Mesothelial cell of epicardium (in vitro differentiated cells): ENCODE measurements around the gene ERVFRD-1. TPM values are rescaled to one million over a fixed set of nuclear protein-coding genes. Genes with fewer than 3 reads are reported as not detected.

ENCODE experiments used
- DNase-seq, 2 experiments: peaks; one replicate each; pipeline ENCODE4 v3.0.0; 2021; ENCODE audit warnings: low spot score in 2 of 2; ENCODE audit not compliant: unreplicated experiment in 2 of 2
- H3K27ac Mint-ChIP-seq: 2 replicates; pipeline ENCODE4 v1.8.0; 2021; ENCODE audit warnings: mixed read lengths
- H3K27me3 Mint-ChIP-seq: 2 replicates; pipeline ENCODE4 v1.8.0; 2021; ENCODE audit warnings: low read depth, mixed read lengths
- H3K36me3 Mint-ChIP-seq: 2 replicates; pipeline ENCODE4 v1.8.0; 2021; ENCODE audit warnings: mixed read lengths
- H3K4me1 Mint-ChIP-seq: 2 replicates; pipeline ENCODE4 v1.8.0; 2021; ENCODE audit warnings: mixed read lengths
- H3K4me3 Mint-ChIP-seq: 2 replicates; pipeline ENCODE4 v1.8.0; 2021; ENCODE audit warnings: mild to moderate bottlenecking, moderate library complexity, mixed read lengths
- H3K9me3 Mint-ChIP-seq: 2 replicates; pipeline ENCODE4 v1.8.0; 2021; ENCODE audit warnings: mixed read lengths
- total RNA-seq: library from RNA; stranded (reverse); gene quantifications from 3 replicates; pipeline ENCODE4 v1.2.1, GENCODE V29; 2021
- TF ChIP-seq, protein P1 (sequence below): fragments of 200-600 bp; sonication (generic); IDR thresholded peaks from one replicate; pipeline ENCODE4 v1.5.0; 2021; ENCODE audit warnings: antibody characterized with exemption; ENCODE audit not compliant: unreplicated experiment

ERVFRD-1 gene
- total RNA-seq, 1 donor from 2014 or later = 0.25 TPM

DNA sequence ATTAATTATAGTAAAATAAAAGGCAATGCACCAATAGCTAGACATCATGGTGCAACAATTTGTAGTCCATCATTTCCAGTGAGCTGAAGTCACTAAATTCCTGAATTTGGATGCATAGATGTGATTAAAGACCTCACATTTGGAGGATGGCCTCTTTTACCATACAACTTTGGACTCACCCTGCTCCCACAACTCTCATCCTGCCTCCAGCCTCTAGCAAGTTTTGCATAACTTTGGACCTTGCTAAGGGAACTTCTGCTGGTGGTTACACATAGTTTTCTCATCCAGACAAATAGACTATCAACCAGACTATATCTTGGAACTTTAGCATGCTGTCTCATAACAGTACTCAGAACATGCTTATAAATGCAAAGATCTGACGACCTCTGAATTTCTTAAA, 54.7 kb downstream of the ERVFRD-1 start:
- no peaks in the 10 kb centered on the region for H3K4me1 Mint-ChIP-seq

DNA sequence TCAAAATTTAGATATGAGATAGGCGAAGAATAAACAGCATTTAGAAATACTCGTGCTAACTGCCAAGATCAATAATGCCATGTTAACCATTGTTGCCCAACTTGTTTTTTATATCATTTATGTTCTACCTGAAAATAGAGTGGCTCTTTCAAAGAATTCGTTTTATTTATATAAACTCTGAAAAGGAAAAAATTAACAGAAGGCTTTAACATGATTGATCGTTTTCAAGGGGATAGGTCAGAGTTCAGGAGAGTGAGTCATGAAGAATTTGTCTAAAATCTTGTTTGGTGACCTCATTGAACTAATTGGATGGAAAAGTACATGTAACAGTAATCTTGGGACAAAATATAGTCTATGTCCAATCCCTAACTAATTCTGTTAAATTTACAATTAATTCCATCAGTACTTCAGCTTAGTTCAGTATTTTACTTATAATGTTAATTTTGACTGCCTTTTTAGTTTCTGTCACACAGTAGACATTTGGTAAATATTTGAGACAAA, 56.3 kb downstream of the ERVFRD-1 start:
- TF ChIP-seq, protein P1, sequence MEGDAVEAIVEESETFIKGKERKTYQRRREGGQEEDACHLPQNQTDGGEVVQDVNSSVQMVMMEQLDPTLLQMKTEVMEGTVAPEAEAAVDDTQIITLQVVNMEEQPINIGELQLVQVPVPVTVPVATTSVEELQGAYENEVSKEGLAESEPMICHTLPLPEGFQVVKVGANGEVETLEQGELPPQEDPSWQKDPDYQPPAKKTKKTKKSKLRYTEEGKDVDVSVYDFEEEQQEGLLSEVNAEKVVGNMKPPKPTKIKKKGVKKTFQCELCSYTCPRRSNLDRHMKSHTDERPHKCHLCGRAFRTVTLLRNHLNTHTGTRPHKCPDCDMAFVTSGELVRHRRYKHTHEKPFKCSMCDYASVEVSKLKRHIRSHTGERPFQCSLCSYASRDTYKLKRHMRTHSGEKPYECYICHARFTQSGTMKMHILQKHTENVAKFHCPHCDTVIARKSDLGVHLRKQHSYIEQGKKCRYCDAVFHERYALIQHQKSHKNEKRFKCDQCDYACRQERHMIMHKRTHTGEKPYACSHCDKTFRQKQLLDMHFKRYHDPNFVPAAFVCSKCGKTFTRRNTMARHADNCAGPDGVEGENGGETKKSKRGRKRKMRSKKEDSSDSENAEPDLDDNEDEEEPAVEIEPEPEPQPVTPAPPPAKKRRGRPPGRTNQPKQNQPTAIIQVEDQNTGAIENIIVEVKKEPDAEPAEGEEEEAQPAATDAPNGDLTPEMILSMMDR = no peak
- no peaks in the 10 kb centered on the region for H3K9me3 Mint-ChIP-seq
- H3K36me3 Mint-ChIP-seq = no peaks in the 10 kb centered on the region
- H3K4me3 Mint-ChIP-seq = no peak overlapping the region
- H3K27me3 Mint-ChIP-seq = no peaks in the 10 kb centered on the region
- H3K27ac Mint-ChIP-seq = no peak overlapping the region
- DNase-seq = no peak
- no peaks in the 10 kb centered on the region for H3K4me1 Mint-ChIP-seq

More for the DNA sequence above, 54.7 kb downstream of the ERVFRD-1 start:
- TF ChIP-seq, protein P1 = no peak
- H3K27ac Mint-ChIP-seq = no peak overlapping the region
- no peak overlapping the region for H3K4me3 Mint-ChIP-seq
- no peaks in the 10 kb centered on the region for H3K36me3 Mint-ChIP-seq
- no peaks in the 10 kb centered on the region for H3K27me3 Mint-ChIP-seq
- H3K9me3 Mint-ChIP-seq = no peaks in the 10 kb centered on the region
- DNase-seq = no peak

DNA sequence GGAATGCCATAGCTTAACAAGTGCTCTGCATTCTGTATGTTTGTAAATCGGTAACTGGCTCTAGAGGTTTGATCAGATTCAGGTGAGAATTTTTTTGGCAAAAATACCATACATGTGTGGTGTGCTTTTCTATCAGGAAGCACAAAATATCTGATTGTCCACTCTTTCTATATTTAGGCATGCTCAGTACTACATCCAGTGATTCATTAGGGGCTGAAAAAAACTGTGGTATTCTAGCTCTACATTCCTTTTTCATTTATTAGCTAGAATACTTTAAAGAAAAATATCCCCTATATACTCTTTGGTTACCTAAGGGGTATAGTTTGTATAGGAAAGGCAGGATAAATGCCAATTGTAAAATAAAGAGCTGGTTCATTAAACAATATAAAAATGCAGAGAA, 56.8 kb downstream of the ERVFRD-1 start:
- no peak overlapping the region for H3K4me3 Mint-ChIP-seq
- no peaks in the 10 kb centered on the region for H3K36me3 Mint-ChIP-seq
- TF ChIP-seq, protein P1 = no peak
- DNase-seq = no peak
- H3K4me1 Mint-ChIP-seq = no peaks in the 10 kb centered on the region
- no peaks in the 10 kb centered on the region for H3K27me3 Mint-ChIP-seq
- no peaks in the 10 kb centered on the region for H3K9me3 Mint-ChIP-seq
- no peak overlapping the region for H3K27ac Mint-ChIP-seq

GRCh38 chr6:11053307-11053706, 58.2 kb downstream of the ERVFRD-1 start:
- Mint-ChIP-seq H3K27me3 (no peaks in the 10 kb centered on the region), H3K4me1 (no peaks in the 10 kb centered on the region), H3K36me3 (no peaks in the 10 kb centered on the region), H3K9me3 (no peaks in the 10 kb centered on the region), H3K27ac (no peak overlapping the region), H3K4me3 (no peak overlapping the region)
- no peak for DNase-seq
- TF ChIP-seq, protein P1 = no peak

Other genes with a start within 250 kb of the ERVFRD-1 start
- not detected in 3 replicates for gene GCM2, start 229.7 kb downstream of the ERVFRD-1 start, total RNA-seq
- 16.6 to 20.1 TPM (median 19.9 TPM) in 3 replicates for gene SYCP2L, start 224.7 kb downstream of the ERVFRD-1 start, total RNA-seq
- gene ELOVL2, start 67.4 kb downstream of the ERVFRD-1 start, total RNA-seq = 1.6 to 1.8 TPM (median 1.6 TPM) in 3 replicates
- gene SMIM13, start 17.9 kb downstream of the ERVFRD-1 start, total RNA-seq = 16.9 to 18.9 TPM (median 18.0 TPM) in 3 replicates
- gene NEDD9, start 120.9 kb upstream of the ERVFRD-1 start, total RNA-seq = 25.5 to 28.6 TPM (median 27.4 TPM) in 3 replicates